ENCODE measurements around the gene KIF26A.

DNA sequence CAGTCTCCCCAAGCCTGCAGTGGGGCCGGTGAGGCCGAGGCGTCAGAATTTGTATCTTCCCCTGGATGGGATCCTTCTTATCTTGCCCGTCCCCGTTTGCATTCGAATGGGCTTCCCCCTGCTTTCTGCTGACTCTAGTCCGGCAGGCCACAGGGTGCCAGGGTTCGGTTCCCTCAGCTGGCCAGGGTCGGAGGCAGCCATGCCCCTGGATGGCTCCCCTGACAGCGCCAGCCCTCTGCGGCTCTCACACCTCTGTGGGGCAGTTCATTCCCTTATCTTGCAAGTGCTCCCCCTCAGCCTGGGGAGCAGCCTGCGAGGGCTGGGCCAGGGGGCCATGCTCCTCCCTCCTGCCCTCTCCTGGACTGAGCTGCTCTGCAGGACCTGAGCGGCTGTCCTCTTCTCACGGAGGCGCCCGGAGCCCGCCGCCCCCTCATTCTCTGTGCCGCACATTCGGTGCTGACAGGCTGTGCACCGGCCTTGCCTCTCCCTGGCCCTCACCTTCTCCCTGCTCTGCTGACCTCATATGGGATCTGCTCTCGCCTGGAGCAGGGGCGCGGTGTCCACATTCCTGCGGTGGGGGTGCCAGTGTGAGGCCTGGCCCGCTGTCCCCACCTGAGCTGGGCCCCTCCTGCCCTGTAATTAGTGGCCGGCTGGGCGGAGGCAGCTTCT, 32.8 kb downstream of the KIF26A start:
- TF ChIP-seq, protein P1, sequence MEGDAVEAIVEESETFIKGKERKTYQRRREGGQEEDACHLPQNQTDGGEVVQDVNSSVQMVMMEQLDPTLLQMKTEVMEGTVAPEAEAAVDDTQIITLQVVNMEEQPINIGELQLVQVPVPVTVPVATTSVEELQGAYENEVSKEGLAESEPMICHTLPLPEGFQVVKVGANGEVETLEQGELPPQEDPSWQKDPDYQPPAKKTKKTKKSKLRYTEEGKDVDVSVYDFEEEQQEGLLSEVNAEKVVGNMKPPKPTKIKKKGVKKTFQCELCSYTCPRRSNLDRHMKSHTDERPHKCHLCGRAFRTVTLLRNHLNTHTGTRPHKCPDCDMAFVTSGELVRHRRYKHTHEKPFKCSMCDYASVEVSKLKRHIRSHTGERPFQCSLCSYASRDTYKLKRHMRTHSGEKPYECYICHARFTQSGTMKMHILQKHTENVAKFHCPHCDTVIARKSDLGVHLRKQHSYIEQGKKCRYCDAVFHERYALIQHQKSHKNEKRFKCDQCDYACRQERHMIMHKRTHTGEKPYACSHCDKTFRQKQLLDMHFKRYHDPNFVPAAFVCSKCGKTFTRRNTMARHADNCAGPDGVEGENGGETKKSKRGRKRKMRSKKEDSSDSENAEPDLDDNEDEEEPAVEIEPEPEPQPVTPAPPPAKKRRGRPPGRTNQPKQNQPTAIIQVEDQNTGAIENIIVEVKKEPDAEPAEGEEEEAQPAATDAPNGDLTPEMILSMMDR (IDR thresholded peaks at IDR 0.05): no peak
- TF ChIP-seq POLR2A (IDR thresholded peaks at IDR 0.05): no peak

Data from lower leg skin (tissue), 3 donors.